ENCODE measurements around the gene ARHGAP20.

Gene ARHGAP20

GRCh38 chr11:110599207-110599606 is 113.0 kb downstream of the ARHGAP20 start:
- no peak for DNase-seq

DNA sequence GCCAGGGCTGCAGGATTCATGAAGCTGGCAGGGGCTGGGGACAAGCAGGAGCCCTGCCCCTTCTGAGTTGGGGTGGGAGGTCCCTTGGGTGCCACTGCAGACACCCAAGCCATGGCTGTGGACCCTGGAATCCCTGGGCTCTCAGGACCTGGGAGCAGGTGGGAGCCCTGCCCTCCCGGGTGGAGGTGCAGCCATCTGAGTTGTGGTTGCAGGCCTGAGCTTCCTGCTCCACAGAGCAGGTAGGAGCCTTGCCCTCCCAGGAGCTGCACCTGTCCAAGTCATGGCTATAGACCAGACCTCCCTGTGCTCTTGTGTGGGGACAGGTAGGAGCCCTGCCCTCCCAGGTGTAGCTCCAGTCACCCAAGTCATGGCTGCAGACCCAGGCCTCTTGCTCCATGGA is 113.5 kb downstream of the ARHGAP20 start:
- DNase-seq = no peak

- no peak for DNase-seq
Measured at GRCh38 chr11:110587972-110588371, 124.3 kb downstream of the ARHGAP20 start.

- DNase-seq = no peak
Measured at GRCh38 chr11:110587129-110587528, 125.1 kb downstream of the ARHGAP20 start.

DNA sequence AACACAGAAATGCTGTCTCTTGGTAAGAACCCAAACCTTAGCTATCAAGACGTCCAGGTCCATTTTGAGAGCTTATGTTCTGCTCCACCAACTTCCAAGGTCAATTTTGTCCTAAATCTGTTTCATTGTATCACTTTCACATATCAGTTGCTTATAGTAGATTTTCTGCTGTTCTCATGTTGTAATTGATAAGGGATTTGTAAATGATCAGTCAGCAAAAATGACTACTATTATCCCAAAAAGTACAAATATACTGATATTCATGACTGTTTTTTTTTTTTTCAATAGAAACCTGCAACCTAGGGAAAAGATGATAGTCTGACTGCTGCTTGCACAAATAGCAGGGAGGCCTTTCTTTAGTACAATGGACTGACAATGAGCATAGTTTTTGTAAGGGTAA is 128.1 kb downstream of the ARHGAP20 start:
- DNase-seq = no peak

- no peak for DNase-seq
Measured at GRCh38 chr11:110582728-110583432, 129.4 kb downstream of the ARHGAP20 start.

DNA sequence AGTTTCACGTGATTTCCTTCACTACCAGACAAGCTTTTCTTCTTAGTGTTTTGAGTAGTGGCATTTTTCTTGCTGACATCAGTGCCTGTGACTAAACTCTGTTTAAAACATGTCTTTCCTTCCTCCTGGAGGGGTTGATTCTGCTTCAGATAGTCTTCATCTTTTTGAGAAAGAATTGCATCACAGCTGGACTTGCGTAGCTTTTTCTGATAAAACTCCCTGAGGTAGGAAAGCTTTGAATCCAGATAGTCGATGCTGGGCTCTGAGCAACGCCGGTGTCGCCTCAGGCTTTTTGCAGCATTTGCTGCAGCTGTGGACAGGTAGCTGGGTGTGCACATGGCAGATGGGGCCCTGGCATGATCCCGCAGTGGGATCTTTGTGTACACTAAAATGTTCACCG is 131.7 kb downstream of the ARHGAP20 start:
- DNase-seq = no peak

DNA sequence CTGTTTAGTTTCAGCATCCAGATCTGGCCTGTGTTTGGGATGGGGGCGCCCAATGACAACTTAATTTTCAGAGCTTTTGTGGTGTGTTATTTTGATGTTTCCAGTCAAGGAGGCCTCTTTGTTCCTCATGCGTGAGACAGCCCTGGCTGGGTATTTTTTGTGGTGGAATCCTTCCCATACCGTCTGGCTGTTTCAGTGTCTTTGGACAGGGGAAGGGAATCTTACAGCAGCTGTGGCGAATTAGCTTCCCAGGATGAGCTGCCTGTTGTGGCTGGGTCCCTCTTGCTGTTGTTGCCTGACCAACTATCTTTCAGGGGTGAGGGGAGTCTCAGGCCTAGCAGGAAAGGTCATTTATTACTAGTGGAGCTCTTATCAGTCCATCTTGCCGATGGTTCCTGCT is 138.8 kb downstream of the ARHGAP20 start:
- DNase-seq = no peak

DNA sequence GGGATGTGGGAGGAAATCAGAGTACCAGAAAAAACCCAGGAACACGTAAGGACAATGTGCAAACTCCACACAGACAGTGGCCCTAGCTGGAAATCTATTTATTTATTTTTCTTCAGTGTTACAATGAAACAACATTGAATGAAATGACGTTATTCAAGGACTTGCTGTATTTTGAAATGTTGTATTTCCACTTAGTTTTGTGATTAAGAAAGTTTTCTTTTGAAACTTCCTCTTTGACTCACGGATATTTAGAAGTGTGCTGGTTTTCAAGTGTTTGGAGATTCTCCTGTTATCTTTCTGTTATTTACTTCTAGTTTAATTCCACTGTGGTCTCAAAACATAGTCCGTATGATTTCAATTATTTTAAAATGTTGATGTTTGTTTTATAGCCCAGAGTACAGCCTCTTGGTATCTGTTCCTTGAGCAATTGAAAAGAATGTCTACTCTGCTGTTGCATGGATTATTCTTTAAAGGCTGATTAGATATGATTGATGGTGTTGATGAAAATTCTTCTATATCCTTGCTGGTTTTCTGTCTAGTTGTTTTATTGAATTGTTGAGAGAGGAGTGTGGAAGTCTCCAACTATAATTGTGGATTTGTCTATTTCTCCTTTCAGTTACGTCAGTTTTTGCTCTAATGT is 141.0 kb downstream of the ARHGAP20 start:
- no peak for DNase-seq

DNA sequence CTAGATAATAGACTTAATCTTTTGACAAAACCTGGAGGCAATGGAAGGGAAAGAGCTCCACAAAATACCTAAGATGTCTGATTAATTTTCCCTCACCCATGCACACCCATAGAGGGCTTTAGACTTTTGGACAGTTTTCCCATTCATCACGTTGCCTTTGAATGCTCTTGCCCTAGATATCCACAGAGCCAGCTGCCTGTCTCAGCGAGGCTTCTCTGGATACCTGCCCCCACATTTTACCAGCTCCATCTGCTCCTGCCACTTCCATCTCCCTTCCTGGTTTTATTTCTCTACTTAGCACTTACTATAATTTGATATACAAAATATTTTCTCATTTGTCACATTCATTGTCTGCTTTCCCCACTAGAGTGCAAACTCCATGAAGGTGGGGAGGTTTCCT is 145.7 kb downstream of the ARHGAP20 start:
- DNase-seq = no peak

- DNase-seq = peak; percentile 21
Measured at GRCh38 chr11:110565357-110566336, 146.6 kb downstream of the ARHGAP20 start.

GRCh38 chr11:110564676-110565356 is 147.4 kb downstream of the ARHGAP20 start:
- DNase-seq = no peak

DNA sequence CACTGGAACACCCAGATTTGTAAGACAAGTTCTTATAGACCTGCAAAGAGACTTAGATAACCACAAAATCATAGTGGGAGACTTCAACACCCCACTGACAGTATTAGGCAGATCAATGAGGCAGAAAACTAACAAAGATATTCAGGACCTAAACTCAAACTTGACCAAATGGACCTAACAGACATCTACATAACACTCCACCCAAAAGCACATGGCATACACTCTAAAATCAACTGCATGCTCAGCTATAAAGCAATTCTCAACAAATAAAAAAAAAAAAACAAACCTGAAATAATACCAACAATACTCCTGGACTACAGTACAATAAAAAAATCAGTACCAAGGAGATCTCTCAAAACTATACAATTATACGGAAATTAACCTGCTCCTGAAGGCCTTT is 167.5 kb downstream of the ARHGAP20 start:
- no peak for DNase-seq

GRCh38 chr11:110538154-110538553 is 174.1 kb downstream of the ARHGAP20 start:
- no peak for DNase-seq

DNA sequence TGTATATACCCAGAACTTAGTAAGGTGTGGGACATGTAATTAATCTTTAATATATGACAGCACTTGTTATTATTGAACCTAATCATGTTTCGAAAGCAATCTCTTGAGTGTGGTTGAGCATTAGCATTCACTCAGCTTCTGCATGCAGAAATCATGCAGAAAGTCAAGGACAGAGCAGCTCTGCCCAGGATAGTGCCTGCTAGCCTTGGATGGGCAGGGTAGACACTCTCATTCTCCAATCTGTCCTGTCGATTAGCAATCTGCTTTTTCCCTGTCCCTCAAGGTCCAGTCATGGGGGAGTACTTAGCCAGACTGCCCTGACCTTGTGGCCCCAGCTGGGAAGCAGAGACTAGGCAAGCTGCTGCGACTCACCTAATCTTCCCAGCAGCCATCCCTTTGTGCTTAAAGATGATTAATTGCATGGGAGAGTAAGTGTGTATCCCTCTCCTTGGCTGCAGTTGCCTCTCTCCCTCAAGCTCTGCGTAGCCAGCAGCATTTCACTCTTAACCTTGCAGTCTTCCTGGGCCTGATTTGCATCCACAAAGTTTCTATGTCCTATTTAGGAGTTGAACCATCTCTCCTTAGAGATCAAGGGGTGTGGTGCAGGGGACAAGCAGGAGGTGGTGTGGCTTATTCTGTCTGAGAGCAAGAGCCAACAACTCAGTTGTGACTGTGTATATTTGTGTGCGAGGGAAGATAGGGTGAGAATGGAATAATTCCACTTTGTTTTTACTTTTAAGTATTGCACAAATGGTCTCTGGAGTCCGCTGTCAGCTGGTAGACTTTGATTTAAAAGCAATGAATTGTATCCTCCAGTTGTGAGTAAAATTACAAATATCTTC is 181.1 kb downstream of the ARHGAP20 start:
- DNase-seq = no peak

- DNase-seq = peak; percentile 19
Measured at GRCh38 chr11:110529043-110529442, 183.2 kb downstream of the ARHGAP20 start.

- DNase-seq = no peak
Measured at GRCh38 chr11:110527146-110527545, 185.1 kb downstream of the ARHGAP20 start.

All from CD4-positive, alpha-beta T cell treated with Interleukin-10 for 1 hour (primary cell).